Nucleus accumbens (tissue), 56 donors: ENCODE data around the gene PCGF5.
"Not testable (repeated sequence)": the region's sequence is repeated elsewhere in the genome, so short reads cannot be mapped to it uniquely, and the experiment has no call there.

Experiments used
- DNase-seq, 56 donors: peaks; one replicate each; lab custom pipeline; 2025; lab: John Stamatoyannopoulos, UW

PCGF5 gene

GRCh38 chr10:91208642-91209041, 11.8 kb upstream of the PCGF5 start:
- DNase-seq: no peak

- DNase-seq: no peak
Observed at GRCh38 chr10:91210014-91210413, 10.4 kb upstream of the PCGF5 start.

- DNase-seq: no peak
Observed at GRCh38 chr10:91210435-91210834, 10.0 kb upstream of the PCGF5 start.

- peak in 1 of 56 donors; percentile 1 for DNase-seq
Observed at GRCh38 chr10:91211675-91212074, 8.8 kb upstream of the PCGF5 start.

- no peak for DNase-seq
Observed at GRCh38 chr10:91214911-91215310, 5.6 kb upstream of the PCGF5 start.

- DNase-seq: no peak
Observed at GRCh38 chr10:91215384-91215783, 5.1 kb upstream of the PCGF5 start.

GRCh38 chr10:91219371-91220193, 881 bp upstream of the PCGF5 start:
- DNase-seq: no peak

- DNase-seq: peak in 9 of 56 donors; percentile 11 to 70 (median 27)
Observed at GRCh38 chr10:91220954-91221675, 652 bp downstream of the PCGF5 start.

DNA sequence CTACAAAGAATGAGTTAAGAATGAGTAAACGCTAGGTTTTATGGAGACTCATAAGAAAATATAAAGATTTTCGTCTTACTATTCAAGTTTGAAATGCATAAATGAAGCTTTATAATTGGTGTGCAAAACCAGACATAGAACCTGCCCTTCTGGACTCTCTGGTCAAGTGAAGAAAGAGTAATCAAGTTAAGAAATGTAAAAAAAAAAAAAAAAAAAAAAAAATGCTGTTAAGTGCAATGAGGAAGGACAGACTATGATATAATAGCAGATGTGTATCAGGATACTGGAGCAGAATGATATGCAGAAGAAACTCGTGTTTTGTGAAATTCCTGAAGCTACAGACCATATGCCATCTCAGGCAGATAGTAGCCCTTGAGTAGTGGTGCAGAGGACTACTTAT, 5.6 kb downstream of the PCGF5 start:
- DNase-seq: no peak

DNA sequence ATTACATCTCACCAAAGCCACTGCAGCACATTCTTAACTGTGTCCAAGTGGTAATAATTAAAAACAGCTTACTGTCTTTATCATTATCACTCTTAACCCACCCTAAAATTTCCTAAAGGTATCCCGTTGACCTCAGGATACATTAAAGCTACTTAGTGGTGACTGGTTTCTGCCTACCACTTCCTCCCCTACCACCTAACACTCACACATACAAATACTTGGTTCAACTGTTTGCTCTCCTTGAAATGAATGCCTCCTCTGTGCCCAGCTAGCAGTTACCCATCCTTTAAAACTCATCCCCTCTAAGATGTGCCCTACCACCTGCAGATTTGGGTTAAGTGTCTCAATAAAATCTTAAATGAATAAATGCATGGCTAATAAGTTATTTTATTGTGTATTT, 7.1 kb downstream of the PCGF5 start:
- DNase-seq: no peak

- no peak for DNase-seq
Observed at GRCh38 chr10:91229683-91230082, 9.2 kb downstream of the PCGF5 start.

GRCh38 chr10:91238191-91238590, 17.7 kb downstream of the PCGF5 start:
- DNase-seq: no peak

- DNase-seq: no peak
Observed at GRCh38 chr10:91239789-91240188, 19.3 kb downstream of the PCGF5 start.

DNA sequence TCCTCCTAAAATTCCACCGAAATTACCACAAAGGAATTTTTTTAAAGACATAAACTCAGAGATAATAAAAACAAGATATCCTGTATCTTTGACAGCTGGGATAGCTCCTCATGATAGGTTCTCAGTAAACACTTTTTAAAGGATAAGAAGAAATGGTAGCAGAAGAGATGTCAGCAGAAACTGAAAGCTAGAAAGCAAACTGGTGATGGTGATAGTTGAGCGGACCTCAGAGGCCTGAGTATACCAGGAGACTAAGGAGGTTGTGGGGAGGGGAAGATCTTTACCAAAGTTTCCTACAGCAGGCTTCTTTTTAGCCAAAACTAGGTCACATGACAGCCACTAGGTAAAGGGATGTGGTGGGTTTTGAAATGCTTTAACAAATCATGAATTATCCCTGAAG, 22.5 kb downstream of the PCGF5 start:
- DNase-seq: no peak

DNA sequence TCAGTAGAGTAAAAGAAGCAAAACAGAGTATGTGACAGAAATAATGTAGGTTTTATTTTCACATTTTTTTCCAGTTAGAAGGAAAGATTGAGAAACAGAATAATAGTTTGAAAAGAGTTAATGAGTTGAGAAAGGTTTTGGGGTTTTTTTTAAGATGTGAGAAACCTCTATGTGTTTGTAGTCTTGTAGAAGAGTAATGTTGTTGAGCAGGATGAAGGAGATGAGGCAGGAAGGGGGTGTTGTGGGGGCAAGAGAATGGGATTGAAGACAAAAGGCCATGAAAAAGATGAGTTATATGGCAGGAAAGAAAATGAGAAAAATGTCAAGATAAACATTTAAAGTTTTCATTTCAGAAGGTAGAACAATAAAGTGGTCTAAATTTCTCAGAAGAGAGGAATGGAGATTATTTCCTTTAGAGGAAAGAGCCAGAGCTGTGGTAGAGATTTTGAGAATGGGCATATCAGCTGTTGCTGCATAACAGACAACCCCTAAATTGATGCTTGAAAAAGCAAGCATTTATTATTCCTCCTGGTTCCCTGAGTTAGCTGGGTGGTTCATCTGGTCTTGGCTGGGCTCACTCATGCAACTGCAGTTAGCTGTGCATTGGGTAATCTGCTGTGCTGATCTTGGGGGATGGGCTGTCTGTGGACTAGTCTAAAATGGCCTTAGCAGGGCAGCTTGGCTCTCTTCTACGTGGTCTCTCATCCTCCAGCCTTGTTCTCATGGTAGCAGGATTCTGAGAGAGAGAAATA, 27.1 kb downstream of the PCGF5 start:
- DNase-seq: peak in 9 of 56 donors; percentile 0 to 18 (median 3)

- DNase-seq: no peak
Observed at GRCh38 chr10:91249700-91250099, 29.2 kb downstream of the PCGF5 start.

- DNase-seq: no peak
Observed at GRCh38 chr10:91250341-91250740, 29.9 kb downstream of the PCGF5 start.

DNA sequence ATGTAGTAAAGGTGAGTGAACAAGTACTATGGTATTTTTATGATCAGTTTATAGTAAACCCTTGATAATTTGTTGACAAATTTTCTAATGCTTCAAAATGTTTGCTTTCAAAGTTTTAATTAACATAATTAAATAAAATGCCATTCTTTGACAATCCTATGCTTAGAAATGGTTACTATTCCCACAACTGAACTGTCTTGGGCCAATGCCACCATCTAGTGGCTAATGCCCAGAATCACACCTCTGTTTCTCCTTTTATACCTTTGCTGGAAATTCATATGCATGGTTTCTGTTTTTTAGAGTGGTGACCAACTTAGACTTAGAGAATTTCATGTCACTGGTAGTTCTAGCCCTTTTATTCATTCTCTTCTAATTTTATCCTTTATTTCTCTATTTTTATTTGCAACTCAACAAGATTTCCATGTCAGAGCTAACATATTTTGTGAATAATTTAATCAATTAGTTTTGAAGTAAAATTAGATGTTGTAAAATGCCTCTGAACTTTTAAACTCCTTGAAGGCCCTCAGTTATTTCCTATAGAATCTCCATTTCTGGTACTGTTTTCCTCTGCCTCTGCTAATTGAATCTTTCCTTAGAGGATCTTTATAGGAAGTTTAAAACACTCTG, 31.1 kb downstream of the PCGF5 start:
- peak in 36 of 56 donors; percentile 0 to 76 (median 22) for DNase-seq

GRCh38 chr10:91253300-91253699, 32.8 kb downstream of the PCGF5 start:
- no peak for DNase-seq

DNA sequence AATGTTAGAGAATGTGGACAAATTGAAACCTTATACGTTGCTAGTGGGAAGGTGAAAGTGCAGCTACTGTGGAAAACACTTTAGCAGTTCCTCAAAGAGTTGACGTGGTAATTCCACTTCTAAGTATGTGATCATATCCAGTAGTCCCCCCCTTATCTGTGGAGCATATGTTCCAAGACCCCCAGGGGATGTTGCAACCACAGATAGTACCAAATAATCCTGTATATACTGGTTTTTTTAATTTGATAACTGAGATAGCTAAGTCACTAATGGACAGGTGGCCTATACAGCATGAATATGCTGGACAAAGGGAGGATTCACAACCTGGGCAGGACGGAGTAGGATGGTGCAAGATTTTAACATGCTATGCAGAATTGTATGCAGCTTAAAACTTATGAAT, 36.8 kb downstream of the PCGF5 start:
- DNase-seq: no peak

- DNase-seq: not testable (repeated sequence)
Observed at GRCh38 chr10:91260417-91260816, 40.0 kb downstream of the PCGF5 start.
